Stimulated activated CD8-positive, alpha-beta memory T cell treated with anti-CD3 and anti-CD28 coated beads, Interleukin-12 subunit alpha, Interleukin-12 subunit beta, amount 100 ng/mL, for 1 hour (primary cell): ENCODE results near the gene PAM16.

Experiments
- DNase-seq: peaks from one replicate; pipeline ENCODE4 v3.0.0-alpha.2; 2020; ENCODE audit warnings: low read depth

Gene PAM16

GRCh38 chr16:4298761-4299522, 52.2 kb downstream of the PAM16 start:
- DNase-seq, result no peak

- DNase-seq, result no peak
Measured at GRCh38 chr16:4297480-4297879, 53.6 kb downstream of the PAM16 start.

GRCh38 chr16:4295581-4295980, 55.5 kb downstream of the PAM16 start:
- no peak for DNase-seq

GRCh38 chr16:4293822-4294457, 57.2 kb downstream of the PAM16 start:
- DNase-seq, result no peak

- DNase-seq, result no peak
Measured at GRCh38 chr16:4293181-4293716, 57.9 kb downstream of the PAM16 start.

GRCh38 chr16:4291699-4292098, 59.4 kb downstream of the PAM16 start:
- DNase-seq, result no peak
